ENCODE results near the gene MIEF1. TPM values are rescaled to one million over a fixed set of nuclear protein-coding genes. Genes with fewer than 3 reads are reported as not detected.

Gene MIEF1
- total RNA-seq, 4 donors from 2014 or later, result 11.4 to 25.4 (median 12.9) TPM

DNA sequence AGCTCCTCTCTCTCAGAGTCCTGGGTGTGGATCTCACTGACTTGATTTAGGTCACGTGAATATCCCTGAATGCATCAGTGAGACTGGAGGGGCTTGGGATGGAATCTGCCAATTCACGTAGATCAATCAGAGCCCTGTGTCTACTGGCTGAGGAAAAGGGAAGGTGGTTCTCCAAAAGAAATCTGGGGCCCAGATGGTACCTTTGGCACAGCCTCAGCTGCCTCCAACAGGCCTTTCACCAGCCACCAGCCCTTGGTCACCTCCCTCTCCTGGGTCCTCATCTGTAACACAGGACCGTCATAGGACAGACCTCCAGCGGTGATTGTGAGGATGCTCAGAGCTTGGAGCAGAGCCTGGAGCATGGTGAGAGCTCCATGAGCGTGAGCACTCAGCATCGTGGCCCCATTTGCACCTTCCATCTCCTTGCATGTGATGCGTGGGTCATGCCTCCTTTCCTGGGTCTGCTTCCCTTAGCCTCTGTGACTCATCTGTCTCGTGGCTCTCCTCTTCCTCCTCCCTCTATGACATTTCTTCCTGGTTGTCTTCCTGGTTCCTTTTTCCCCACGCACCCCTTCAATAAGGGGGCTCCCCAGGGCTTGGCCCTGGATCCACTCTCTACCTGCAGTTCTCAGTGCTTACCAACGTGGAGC is 7.5 kb upstream of the MIEF1 start:
- Histone ChIP-seq H3K4me3 (no peak overlapping the region), H3K4me1 (peaks cover 0 to 21% of the 10 kb centered on the region in 2 donors), H3K27ac (no peak overlapping the region), H3K36me3 (no peaks in the 10 kb centered on the region), H3K27me3 (no peaks in the 10 kb centered on the region), H3K9me3 (no peaks in the 10 kb centered on the region)
- DNase-seq (no peak), ATAC-seq (no peak)
- in situ Hi-C loops (cut with MboI; ENCODE audit: low sequenced_read_pairs in 4 of 4) (no loop called here), intact Hi-C loops (cut with DNase I; ENCODE audit: low total_unique reads) (loop anchor here (5.0 kb wide), 1 partner anchor 1262 kb away; no protein-coding TSS in a partner anchor)
- no peak for TF ChIP-seq POLR2A (IDR thresholded peaks at IDR 0.05)
- TF ChIP-seq, protein P1, sequence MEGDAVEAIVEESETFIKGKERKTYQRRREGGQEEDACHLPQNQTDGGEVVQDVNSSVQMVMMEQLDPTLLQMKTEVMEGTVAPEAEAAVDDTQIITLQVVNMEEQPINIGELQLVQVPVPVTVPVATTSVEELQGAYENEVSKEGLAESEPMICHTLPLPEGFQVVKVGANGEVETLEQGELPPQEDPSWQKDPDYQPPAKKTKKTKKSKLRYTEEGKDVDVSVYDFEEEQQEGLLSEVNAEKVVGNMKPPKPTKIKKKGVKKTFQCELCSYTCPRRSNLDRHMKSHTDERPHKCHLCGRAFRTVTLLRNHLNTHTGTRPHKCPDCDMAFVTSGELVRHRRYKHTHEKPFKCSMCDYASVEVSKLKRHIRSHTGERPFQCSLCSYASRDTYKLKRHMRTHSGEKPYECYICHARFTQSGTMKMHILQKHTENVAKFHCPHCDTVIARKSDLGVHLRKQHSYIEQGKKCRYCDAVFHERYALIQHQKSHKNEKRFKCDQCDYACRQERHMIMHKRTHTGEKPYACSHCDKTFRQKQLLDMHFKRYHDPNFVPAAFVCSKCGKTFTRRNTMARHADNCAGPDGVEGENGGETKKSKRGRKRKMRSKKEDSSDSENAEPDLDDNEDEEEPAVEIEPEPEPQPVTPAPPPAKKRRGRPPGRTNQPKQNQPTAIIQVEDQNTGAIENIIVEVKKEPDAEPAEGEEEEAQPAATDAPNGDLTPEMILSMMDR (IDR thresholded peaks at IDR 0.05 in 4 of 5, conservative IDR thresholded peaks at IDR 0.05 in 1 of 5), result no peak

DNA sequence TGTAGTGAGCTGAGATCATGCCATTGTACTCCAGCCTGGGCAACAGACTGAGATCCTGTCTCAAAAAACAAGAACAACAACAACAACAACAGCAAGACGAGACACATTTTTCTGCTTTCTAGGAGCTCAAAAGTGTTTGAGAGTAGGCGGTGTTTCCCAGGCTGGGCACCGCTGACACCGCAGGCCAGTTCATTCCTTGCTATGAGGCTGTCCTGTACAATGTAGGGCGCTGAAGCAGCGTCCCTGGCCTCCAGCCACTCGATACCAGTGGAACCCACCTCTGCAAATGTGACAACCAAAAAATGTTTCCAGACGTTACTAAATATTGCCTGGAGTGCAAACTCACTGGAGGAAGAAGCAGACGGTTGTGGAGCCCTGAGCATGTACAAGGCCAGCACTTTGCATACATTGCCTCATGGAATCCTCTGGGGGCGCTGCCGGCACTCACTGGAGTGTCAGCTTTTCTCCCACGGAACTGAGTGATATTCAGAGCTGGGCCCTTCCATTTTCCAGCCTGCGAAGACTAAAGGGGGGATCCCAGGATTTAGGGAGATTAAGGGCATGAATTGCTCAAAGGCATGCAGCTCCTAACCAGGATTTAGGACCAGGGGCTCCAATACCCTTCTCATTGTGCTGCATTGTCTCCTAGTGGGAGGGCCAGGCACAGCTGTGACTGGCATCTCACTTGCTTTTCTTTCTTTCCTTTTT is 5.8 kb upstream of the MIEF1 start:
- no peaks in the 10 kb centered on the region for H3K27me3 ChIP-seq
- intact Hi-C loops (cut with DNase I; ENCODE audit: low total_unique reads), result loop anchor here (5.0 kb wide), 1 partner anchor 1264 kb away; no protein-coding TSS in a partner anchor
- H3K27ac ChIP-seq, result peak overlapping the region in 2 of 4 donors; percentile 41 to 48
- peaks cover 3 to 27% of the 10 kb centered on the region in 2 donors for H3K4me1 ChIP-seq
- in situ Hi-C loops (cut with MboI; ENCODE audit: low sequenced_read_pairs in 4 of 4), result no loop called here
- TF ChIP-seq POLR2A (IDR thresholded peaks at IDR 0.05), result no peak
- TF ChIP-seq, protein P1 (IDR thresholded peaks at IDR 0.05 in 4 of 5, conservative IDR thresholded peaks at IDR 0.05 in 1 of 5), result peak; percentile 41 to 77 (median 59)
- ATAC-seq (peak in 1 of 2 donors; percentile 79), DNase-seq (peak in 1 of 2 donors; percentile 65)
- H3K36me3 ChIP-seq, result no peaks in the 10 kb centered on the region
- no peaks in the 10 kb centered on the region for H3K9me3 ChIP-seq
- no peak overlapping the region for H3K4me3 ChIP-seq

DNA sequence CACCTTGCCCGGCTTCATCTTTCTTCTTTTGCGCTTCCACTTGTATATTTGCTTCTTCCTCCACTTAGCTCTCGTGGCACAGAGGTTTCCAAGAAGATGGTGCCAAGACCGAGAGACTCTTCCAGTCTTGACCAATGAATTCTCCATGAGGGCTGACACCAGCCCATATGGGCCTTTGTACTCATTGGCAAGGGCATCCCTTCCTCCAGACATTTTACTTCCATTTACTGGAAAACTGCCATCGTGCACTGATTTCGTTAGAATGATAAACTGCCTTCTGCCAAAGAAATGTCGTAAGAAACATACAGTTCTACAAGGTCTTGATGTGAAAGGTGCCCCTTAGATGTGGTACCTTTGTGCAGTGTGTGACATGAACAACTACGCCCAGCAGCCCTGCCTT is 4.7 kb upstream of the MIEF1 start:
- H3K9me3 ChIP-seq, result no peaks in the 10 kb centered on the region
- DNase-seq, result no peak
- TF ChIP-seq, protein P1 (IDR thresholded peaks at IDR 0.05 in 4 of 5, conservative IDR thresholded peaks at IDR 0.05 in 1 of 5), result no peak
- no peak for TF ChIP-seq POLR2A (IDR thresholded peaks at IDR 0.05)
- ATAC-seq, result no peak
- in situ Hi-C loops (cut with MboI; ENCODE audit: low sequenced_read_pairs in 4 of 4), result no loop called here
- H3K4me1 ChIP-seq, result peaks cover 9 to 32% of the 10 kb centered on the region in 2 donors
- no peak overlapping the region for H3K27ac ChIP-seq
- no peaks in the 10 kb centered on the region for H3K27me3 ChIP-seq
- no peak overlapping the region for H3K4me3 ChIP-seq
- intact Hi-C loops (cut with DNase I; ENCODE audit: low total_unique reads), result loop anchor here (5.0 kb wide), 1 partner anchor 1265 kb away; no protein-coding TSS in a partner anchor
- no peaks in the 10 kb centered on the region for H3K36me3 ChIP-seq

DNA sequence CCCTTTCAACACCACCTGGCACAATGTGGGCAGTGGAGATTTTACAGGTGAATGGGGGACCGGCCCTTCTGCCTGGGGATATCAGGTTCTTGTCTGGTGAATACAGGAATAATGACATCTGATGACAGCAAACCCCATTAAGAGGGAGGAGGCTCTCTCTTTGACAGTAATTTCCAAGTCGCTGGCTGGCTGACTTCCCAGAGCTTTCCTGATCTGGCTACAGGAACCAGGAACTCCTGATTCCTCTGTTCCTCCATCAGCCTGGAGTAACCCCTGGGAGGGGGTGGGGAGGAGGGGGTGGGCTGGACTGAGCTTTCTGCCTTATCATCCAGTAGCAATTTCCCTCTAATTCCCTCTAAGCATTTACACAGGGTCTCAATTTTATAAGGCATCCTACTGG is 3.7 kb upstream of the MIEF1 start:
- TF ChIP-seq, protein P1 (IDR thresholded peaks at IDR 0.05 in 4 of 5, conservative IDR thresholded peaks at IDR 0.05 in 1 of 5), result no peak
- no peak for TF ChIP-seq POLR2A (IDR thresholded peaks at IDR 0.05)
- in situ Hi-C loops (cut with MboI; ENCODE audit: low sequenced_read_pairs in 4 of 4) (no loop called here), intact Hi-C loops (cut with DNase I; ENCODE audit: low total_unique reads) (loop anchor here (5.0 kb wide), 1 partner anchor 1266 kb away; no protein-coding TSS in a partner anchor)
- Histone ChIP-seq H3K27ac (peak overlapping the region in 1 of 4 donors; percentile 58), H3K36me3 (no peaks in the 10 kb centered on the region), H3K4me3 (no peak overlapping the region), H3K4me1 (peaks cover 15 to 38% of the 10 kb centered on the region in 2 donors), H3K27me3 (no peaks in the 10 kb centered on the region), H3K9me3 (no peaks in the 10 kb centered on the region)
- DNase-seq, result no peak
- ATAC-seq, result no peak

All from gastrocnemius medialis (tissue), 4 donors.